HepG2 (cell line): ENCODE results near the gene SLC25A43. TPM values are rescaled to one million over a fixed set of nuclear protein-coding genes. Genes with fewer than 3 reads are reported as not detected.

ENCODE experiments used
- ARID4A ChIP-seq: sonication (generic); formaldehyde crosslinking; IDR thresholded peaks from 2 replicates; pipeline ENCODE4 v1.5.0; 2020; ENCODE audit warnings: mild to moderate bottlenecking, missing genetic modification reagents, borderline replicate concordance
- EHMT2 ChIP-seq: fragments of 200-600 bp; sonication (generic); IDR thresholded peaks from 2 replicates; pipeline ENCODE4 v1.7.0; 2017; ENCODE audit warnings: antibody characterized with exemption, low read depth, low read length, borderline replicate concordance
- GATAD1 ChIP-seq: IDR thresholded peaks from 2 replicates; pipeline ENCODE4 v1.6.1; 2016; ENCODE audit warnings: missing genetic modification reagents, missing compliant biosample characterization
- ZBTB46 ChIP-seq: sonication (generic); formaldehyde crosslinking; IDR thresholded peaks from 2 replicates; pipeline ENCODE4 v1.4.0; 2020; ENCODE audit warnings: mild to moderate bottlenecking, missing genetic modification reagents, borderline replicate concordance
- ZNF276 ChIP-seq: sonication (generic); formaldehyde crosslinking; IDR thresholded peaks from 2 replicates; pipeline ENCODE4 v1.4.0; 2020; ENCODE audit warnings: mild to moderate bottlenecking, low read depth, missing genetic modification reagents
- ZNF343 ChIP-seq: sonication (generic); formaldehyde crosslinking; IDR thresholded peaks from 2 replicates; pipeline ENCODE4 v1.4.0; 2020; ENCODE audit warnings: mild to moderate bottlenecking, missing genetic modification reagents
- ZNF563 ChIP-seq: sonication (generic); formaldehyde crosslinking; IDR thresholded peaks from 2 replicates; pipeline ENCODE4 v1.8.0; 2022; ENCODE audit warnings: mild to moderate bottlenecking, moderate library complexity, missing genetic modification reagents
- ZNF616 ChIP-seq: sonication (generic); formaldehyde crosslinking; IDR thresholded peaks from 2 replicates; pipeline ENCODE4 v1.5.0; 2020; ENCODE audit warnings: low read depth, mild to moderate bottlenecking, missing genetic modification reagents
- ZNF619 ChIP-seq: sonication (generic); formaldehyde crosslinking; IDR thresholded peaks from 2 replicates; pipeline ENCODE4 v1.4.0; 2020; ENCODE audit warnings: mild to moderate bottlenecking, missing genetic modification reagents
- ZNF710 ChIP-seq: sonication (generic); formaldehyde crosslinking; IDR thresholded peaks from 2 replicates; pipeline ENCODE4 v1.5.0; 2020; ENCODE audit warnings: mild to moderate bottlenecking, missing genetic modification reagents, borderline replicate concordance
- ZUFSP ChIP-seq: sonication (generic); formaldehyde crosslinking; IDR thresholded peaks from 2 replicates; pipeline ENCODE4 v1.9.0; 2021; ENCODE audit warnings: missing genetic modification reagents, mild to moderate bottlenecking, borderline replicate concordance
- polyA plus RNA-seq, 8 experiments: library from polyadenylated mRNA; depleted of rRNA in 3 of 8; stranded (reverse) in 7 of 8; unstranded in 1 of 8; fragments of >200 nt; fragmentation: Illumina TruSeq in 4 of 8; extraction: Trizol in 4 of 8; gene quantifications; 2 replicates each; pipeline versions ENCODE4 v1.2.1 to v1.2.3, GENCODE V29; 2011 to 2016; ENCODE audit warnings: low read depth in 4 of 8, missing spikeins in 1 of 8, mixed read lengths in 1 of 8; ENCODE audit not compliant: insufficient read depth in 1 of 8
- total RNA-seq, 5 experiments: library from RNA; depleted of rRNA; stranded (reverse); fragments of >200 nt; fragmentation: Illumina TruSeq; extraction: Trizol; gene quantifications; 2 replicates each; pipeline ENCODE4 v1.2.3, GENCODE V29; 2016; ENCODE audit warnings: low read depth in 1 of 5

SLC25A43 gene
- total and polyA plus RNA-seq, 2 of the 13 experiments (the other 11 are each of a cell fraction or from before 2014, with no cell fraction given): 5.8 to 13.2 TPM

GRCh38 chrX:119398974-119399771 is at the start of gene SLC25A43 (continued):
- TF ChIP-seq ZNF619 (CRISPR knock-in tag) (no peak), GATAD1 (CRISPR knock-in tag) (no peak), EHMT2 (no peak), ZNF616 (CRISPR knock-in tag) (no peak), ZNF343 (CRISPR knock-in tag) (no peak), ZNF276 (CRISPR knock-in tag) (no peak; the same call in 1 of the 2 replicates), ZNF563 (CRISPR knock-in tag) (peak; percentile 49; the same call in 1 of the 2 replicates), ZBTB46 (no peak), ARID4A (CRISPR knock-in tag) (peak; percentile 57; the same call in 1 of the 2 replicates), ZUFSP (no peak), ZNF710 (0 out of 2 replicates have a peak, but pooled peaks have one; percentile 45)
